AG04450 (cell line): Measurements from ENCODE around the gene OSBPL8. TPM values are rescaled to one million over a fixed set of nuclear protein-coding genes. Genes with fewer than 3 reads are reported as not detected.

ENCODE experiments used
- CTCF ChIA-PET: fragments of 300-600, 350-600 bp; formaldehyde crosslinking; extraction: SDS; loops from one replicate; lab custom pipeline; 2022; ENCODE audit warnings: antibody characterized with exemption, inconsistent platforms; lab: Charles Lee
- POLR2A ChIA-PET: fragments of 350-600 bp; formaldehyde crosslinking; extraction: SDS; loops from one replicate; lab custom pipeline; 2021; ENCODE audit warnings: antibody characterized with exemption, inconsistent platforms; lab: Yijun Ruan, JAX
- DNase-seq: peaks from one replicate; pipeline ENCODE4 v3.0.0-alpha.2; 2011; ENCODE audit warnings: low read depth, low spot score
- H3K27ac ChIP-seq: one replicate; pipeline ENCODE4 v1.5.1; 2012; ENCODE audit warnings: low read depth, low read length, control low read depth
- H3K27me3 ChIP-seq: one replicate; pipeline ENCODE4 v1.6.0; 2012; ENCODE audit warnings: low read length; ENCODE audit not compliant: control insufficient read depth, insufficient read depth
- H3K4me3 ChIP-seq: 2 replicates; pipeline ENCODE4 v1.5.1; 2011; ENCODE audit warnings: mild to moderate bottlenecking, low read depth, low read length, control low read depth
- H3K9me3 ChIP-seq: 2 replicates; pipeline ENCODE4 v1.5.1; 2012; ENCODE audit warnings: low read length; ENCODE audit not compliant: control insufficient read depth, insufficient read depth
- polyA plus RNA-seq: library from polyadenylated mRNA; depleted of rRNA; stranded (reverse); fragments of >200 nt; gene quantifications from 2 replicates; pipeline ENCODE4 v1.2.3, GENCODE V29; 2011
- TF ChIP-seq, protein P1 (sequence below): IDR thresholded peaks from 2 replicates; pipeline ENCODE4 v1.5.1; 2011; ENCODE audit warnings: low read depth, low read length, control low read depth, inconsistent platforms

OSBPL8 gene
- polyA plus RNA-seq, 1 experiment = 64.5 TPM

DNA sequence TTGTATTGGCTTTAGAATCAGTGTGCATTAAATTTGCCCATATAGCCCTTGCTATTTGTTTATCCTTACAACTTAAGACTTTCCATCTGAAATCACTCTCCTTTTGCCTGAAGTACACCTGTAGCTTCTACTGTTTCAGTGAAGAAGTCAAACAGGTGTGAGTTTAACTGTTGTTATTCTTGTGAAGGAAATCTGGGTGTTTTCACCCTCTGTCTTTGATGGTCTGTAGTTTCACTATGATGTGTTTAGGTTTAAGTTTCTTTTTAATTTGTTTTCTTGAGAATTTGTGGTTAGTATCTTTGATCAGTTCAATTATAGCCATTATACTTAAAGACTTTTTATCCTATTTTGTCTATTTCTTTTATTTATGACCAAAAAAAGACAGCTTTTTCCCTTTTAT, 142.5 kb downstream of the OSBPL8 start:
- DNase-seq = no peak
- H3K4me3 ChIP-seq = no peak overlapping the region
- TF ChIP-seq, protein P1, sequence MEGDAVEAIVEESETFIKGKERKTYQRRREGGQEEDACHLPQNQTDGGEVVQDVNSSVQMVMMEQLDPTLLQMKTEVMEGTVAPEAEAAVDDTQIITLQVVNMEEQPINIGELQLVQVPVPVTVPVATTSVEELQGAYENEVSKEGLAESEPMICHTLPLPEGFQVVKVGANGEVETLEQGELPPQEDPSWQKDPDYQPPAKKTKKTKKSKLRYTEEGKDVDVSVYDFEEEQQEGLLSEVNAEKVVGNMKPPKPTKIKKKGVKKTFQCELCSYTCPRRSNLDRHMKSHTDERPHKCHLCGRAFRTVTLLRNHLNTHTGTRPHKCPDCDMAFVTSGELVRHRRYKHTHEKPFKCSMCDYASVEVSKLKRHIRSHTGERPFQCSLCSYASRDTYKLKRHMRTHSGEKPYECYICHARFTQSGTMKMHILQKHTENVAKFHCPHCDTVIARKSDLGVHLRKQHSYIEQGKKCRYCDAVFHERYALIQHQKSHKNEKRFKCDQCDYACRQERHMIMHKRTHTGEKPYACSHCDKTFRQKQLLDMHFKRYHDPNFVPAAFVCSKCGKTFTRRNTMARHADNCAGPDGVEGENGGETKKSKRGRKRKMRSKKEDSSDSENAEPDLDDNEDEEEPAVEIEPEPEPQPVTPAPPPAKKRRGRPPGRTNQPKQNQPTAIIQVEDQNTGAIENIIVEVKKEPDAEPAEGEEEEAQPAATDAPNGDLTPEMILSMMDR = no peak
- ChIA-PET CTCF (interaction anchor here (1.4 kb wide), 1 partner anchor 39 kb away, joined by 3 read pairs; no protein-coding TSS in a partner anchor), POLR2A (no interaction called here)
- H3K9me3 ChIP-seq = no peaks in the 10 kb centered on the region
- no peaks in the 10 kb centered on the region for H3K27me3 ChIP-seq
- no peak overlapping the region for H3K27ac ChIP-seq

DNA sequence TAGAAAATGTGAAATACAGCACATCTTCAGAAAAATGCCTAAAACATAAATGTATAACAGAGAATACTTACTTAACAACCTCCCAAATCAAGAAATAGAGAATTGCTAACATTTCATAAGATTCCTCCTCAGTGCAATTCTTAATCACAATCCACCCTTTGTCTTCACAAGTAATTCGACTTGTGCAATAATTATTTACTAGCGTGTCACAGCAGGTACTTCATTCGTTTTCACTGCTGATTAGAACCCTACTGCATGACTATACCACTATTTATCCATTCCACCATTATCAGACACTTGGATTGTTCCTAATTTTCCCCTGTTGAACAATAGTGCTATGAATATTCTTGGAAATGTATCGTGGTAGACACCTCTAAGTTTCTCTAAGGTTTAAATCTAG, 146.4 kb downstream of the OSBPL8 start:
- TF ChIP-seq, protein P1 = no peak
- no peaks in the 10 kb centered on the region for H3K9me3 ChIP-seq
- DNase-seq = no peak
- H3K27ac ChIP-seq = no peak overlapping the region
- POLR2A ChIA-PET = no interaction called here
- CTCF ChIA-PET = no interaction called here
- H3K27me3 ChIP-seq = no peaks in the 10 kb centered on the region
- H3K4me3 ChIP-seq = no peak overlapping the region

DNA sequence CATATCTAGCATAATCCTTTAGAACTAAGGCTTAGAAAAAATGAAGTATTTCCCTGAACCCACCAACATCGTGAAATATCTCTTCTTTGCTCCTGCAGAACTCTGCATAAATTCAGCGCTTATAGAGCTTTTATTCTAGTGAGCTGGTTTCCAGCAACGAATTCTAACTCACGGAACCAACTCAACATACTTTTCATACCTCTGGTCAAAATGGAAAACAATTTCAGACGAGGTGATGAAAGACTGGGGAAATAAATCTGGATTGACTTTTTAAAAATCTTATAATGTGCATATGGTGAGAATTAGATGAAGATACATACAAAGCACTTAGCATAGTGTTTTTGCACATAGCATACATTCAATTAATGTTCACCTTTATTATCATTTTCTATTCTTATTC, 148.8 kb downstream of the OSBPL8 start:
- ChIA-PET CTCF (interaction anchor here (0.6 kb wide), 1 partner anchor 290 kb away, joined by 3 read pairs; no protein-coding TSS in a partner anchor), POLR2A (no interaction called here)
- no peak for DNase-seq
- TF ChIP-seq, protein P1 = no peak
- Histone ChIP-seq H3K4me3 (no peak overlapping the region), H3K9me3 (no peaks in the 10 kb centered on the region), H3K27me3 (no peaks in the 10 kb centered on the region), H3K27ac (no peak overlapping the region)

DNA sequence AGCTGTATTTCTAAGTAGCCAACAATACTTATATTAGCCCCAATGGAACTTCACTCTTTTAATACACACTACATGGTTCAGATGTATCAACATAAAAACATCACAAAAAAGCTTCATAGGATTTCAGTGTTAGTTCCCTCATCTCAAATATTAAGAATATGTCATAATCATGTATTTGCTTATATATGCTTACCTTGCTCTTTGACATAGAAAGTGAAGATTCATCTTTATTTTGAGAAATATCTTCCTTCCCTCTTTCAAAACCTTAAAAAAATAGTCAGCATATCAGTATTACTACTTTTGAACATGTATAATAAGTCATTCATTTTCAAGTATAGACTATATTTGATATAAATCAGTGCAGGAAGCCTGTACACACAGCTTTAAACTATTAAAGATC, 149.2 kb downstream of the OSBPL8 start:
- no peak for DNase-seq
- Histone ChIP-seq H3K9me3 (no peaks in the 10 kb centered on the region), H3K4me3 (no peak overlapping the region), H3K27ac (no peak overlapping the region), H3K27me3 (no peaks in the 10 kb centered on the region)
- ChIA-PET CTCF (no interaction called here), POLR2A (no interaction called here)
- TF ChIP-seq, protein P1 = no peak

DNA sequence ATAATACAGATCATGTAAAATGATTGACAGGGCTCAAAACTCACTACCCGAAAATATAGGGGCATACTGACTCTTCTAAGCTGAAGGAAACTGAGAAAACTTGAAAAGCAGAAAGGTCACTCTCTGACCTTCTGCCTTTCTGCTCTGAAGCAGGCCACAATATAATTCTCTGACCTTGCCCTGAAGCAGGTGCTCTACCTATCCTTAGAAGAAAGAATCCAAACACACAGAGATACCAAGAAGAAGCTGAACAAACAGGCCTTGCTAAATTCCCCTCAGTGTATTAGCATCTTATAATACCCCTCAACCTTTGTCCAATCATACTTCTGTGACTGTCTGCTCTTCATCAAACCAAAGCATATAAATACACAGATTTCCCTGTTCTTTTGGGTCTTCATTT, 150.5 kb downstream of the OSBPL8 start:
- TF ChIP-seq, protein P1 = no peak
- Histone ChIP-seq H3K27ac (no peak overlapping the region), H3K9me3 (no peaks in the 10 kb centered on the region), H3K4me3 (no peak overlapping the region), H3K27me3 (no peaks in the 10 kb centered on the region)
- CTCF ChIA-PET = interaction anchor here (0.7 to 1.0 kb wide), 2 partner anchors 769 to 910 kb away, joined by 3 read pairs; no protein-coding TSS in a partner anchor
- POLR2A ChIA-PET = no interaction called here
- no peak for DNase-seq
